DND-41 (cell line): ENCODE results near the gene MAIP1.

Experiments used
- ATAC-seq: fragments of 200-7000 bp; cut with Tn5 transposase; 3 replicates; pipeline ENCODE4 v1.9.1; 2021; ENCODE audit warnings: low read depth; ENCODE audit not compliant: insufficient read depth
- DNase-seq: peaks from one replicate; pipeline ENCODE4 v3.0.0-alpha.2; 2020
- H2AFZ ChIP-seq: 2 replicates; pipeline ENCODE4 v1.6.0; 2012; ENCODE audit warnings: low read depth, low read length
- H3K27ac ChIP-seq: 2 replicates; pipeline ENCODE4 v1.5.1; 2012; ENCODE audit warnings: low read length, inconsistent platforms
- H3K27me3 ChIP-seq: fragments of 200-600 bp; sonication (generic); 2 replicates; pipeline ENCODE4 v1.6.0; 2012; ENCODE audit warnings: low read length, mild to moderate bottlenecking, inconsistent platforms; ENCODE audit not compliant: insufficient read depth, poor library complexity
- H3K36me3 ChIP-seq: 2 replicates; pipeline ENCODE4 v1.5.1; 2012; ENCODE audit warnings: low read length, inconsistent platforms; ENCODE audit not compliant: insufficient read depth
- H3K4me1 ChIP-seq: 2 replicates; pipeline ENCODE4 v1.5.1; 2012; ENCODE audit warnings: mild to moderate bottlenecking, low read length; ENCODE audit not compliant: insufficient read depth
- H3K4me2 ChIP-seq: 2 replicates; pipeline ENCODE4 v1.6.0; 2012; ENCODE audit warnings: mild to moderate bottlenecking, moderate library complexity, low read length, inconsistent platforms; ENCODE audit not compliant: insufficient read depth
- H3K4me3 ChIP-seq, 2 experiments: fragments of 200-600 bp in 1 of 2; shearing (Covaris generic) in 1 of 2; 2 replicates each; pipeline ENCODE4 v1.5.1; 2012 to 2016; ENCODE audit warnings: inconsistent platforms in 2 of 2, low read length in 2 of 2, mild to moderate bottlenecking in 2 of 2, low read depth in 1 of 2, moderate library complexity in 1 of 2
- H3K79me2 ChIP-seq: 2 replicates; pipeline ENCODE4 v1.6.0; 2012; ENCODE audit warnings: low read length, inconsistent platforms; ENCODE audit not compliant: insufficient read depth
- H3K9ac ChIP-seq: 2 replicates; pipeline ENCODE4 v1.6.0; 2012; ENCODE audit warnings: low read depth, mild to moderate bottlenecking, inconsistent platforms, low read length, moderate library complexity
- H3K9me3 ChIP-seq: 2 replicates; pipeline ENCODE4 v1.5.1; 2012; ENCODE audit warnings: low read length, moderate library complexity, mild to moderate bottlenecking, inconsistent platforms; ENCODE audit not compliant: insufficient read depth, severe bottlenecking
- H4K20me1 ChIP-seq: 2 replicates; pipeline ENCODE4 v1.6.0; 2012; ENCODE audit warnings: low read length; ENCODE audit not compliant: insufficient read depth
- CTCF ChIP-seq: IDR thresholded peaks from 2 replicates; pipeline ENCODE4 v1.5.1; 2012; ENCODE audit warnings: borderline replicate concordance, low read length, moderate library complexity, mild to moderate bottlenecking; ENCODE audit not compliant: poor library complexity, severe bottlenecking; ENCODE audit errors: extremely low read depth
- EZH2 ChIP-seq: IDR thresholded peaks from 3 replicates; pipeline ENCODE4 v1.6.1; 2012; ENCODE audit warnings: borderline replicate concordance, low read depth, mild to moderate bottlenecking, moderate library complexity, low read length, inconsistent platforms; ENCODE audit not compliant: severe bottlenecking

The MAIP1 gene

GRCh38 chr2:199987586-199987985 is 32.2 kb downstream of the MAIP1 start:
- H2AFZ ChIP-seq = no peak overlapping the region
- 0 out of 2 replicates have a peak overlapping the region, but pooled peaks have one; percentile 8 for H3K4me2 ChIP-seq
- no peak for DNase-seq

DNA sequence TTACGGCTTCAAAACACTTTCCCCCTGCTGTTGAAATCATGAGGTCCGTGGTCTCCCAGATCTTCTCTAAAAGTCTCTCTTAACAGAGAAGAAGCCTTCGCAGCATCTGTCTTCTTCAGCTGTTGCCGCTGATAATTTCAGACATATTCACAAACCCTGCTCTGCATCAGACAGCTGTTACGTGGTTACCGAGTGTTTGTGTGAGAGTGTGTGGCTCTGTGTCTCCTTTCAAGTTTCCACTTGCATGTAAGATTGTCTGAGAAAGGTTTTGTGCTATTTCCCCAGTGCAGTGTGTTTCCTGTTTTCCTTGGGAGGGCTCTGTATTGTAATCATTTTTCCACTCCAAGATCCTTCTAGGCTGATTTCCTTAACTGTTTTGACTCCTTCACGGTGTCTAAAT is 32.8 kb downstream of the MAIP1 start:
- DNase-seq (peak; percentile 31), ATAC-seq (peak; percentile 80)
- H3K9me3 ChIP-seq = no peaks in the 10 kb centered on the region
- no peaks in the 10 kb centered on the region for H4K20me1 ChIP-seq
- H3K4me1 ChIP-seq = peaks cover 22% of the 10 kb centered on the region
- no peaks in the 10 kb centered on the region for H3K36me3 ChIP-seq
- H3K9ac ChIP-seq = no peak overlapping the region
- H3K79me2 ChIP-seq = no peaks in the 10 kb centered on the region
- H3K4me2 ChIP-seq = 0 out of 2 replicates have a peak overlapping the region, but pooled peaks have one; percentile 8
- TF ChIP-seq CTCF = no peak
- TF ChIP-seq EZH2 = no peak
- peak overlapping the region; percentile 54; the same call in 1 of the 2 replicates for H2AFZ ChIP-seq
- no peak overlapping the region for H3K27ac ChIP-seq
- H3K27me3 ChIP-seq = no peaks in the 10 kb centered on the region
- no peak overlapping the region for H3K4me3 ChIP-seq

More at GRCh38 chr2:199987586-199987985, 32.2 kb downstream of the MAIP1 start:
- ATAC-seq = no peak
- no peaks in the 10 kb centered on the region for H3K36me3 ChIP-seq
- H3K4me3 ChIP-seq = no peak overlapping the region
- no peaks in the 10 kb centered on the region for H3K27me3 ChIP-seq
- H3K4me1 ChIP-seq = peaks cover 22% of the 10 kb centered on the region
- TF ChIP-seq CTCF = no peak
- no peak for TF ChIP-seq EZH2
- no peak overlapping the region for H3K27ac ChIP-seq
- H3K9me3 ChIP-seq = no peaks in the 10 kb centered on the region
- no peaks in the 10 kb centered on the region for H4K20me1 ChIP-seq
- no peaks in the 10 kb centered on the region for H3K79me2 ChIP-seq
- no peak overlapping the region for H3K9ac ChIP-seq

GRCh38 chr2:199989822-199990221 is 34.4 kb downstream of the MAIP1 start:
- no peak overlapping the region for H3K27ac ChIP-seq

More at GRCh38 chr2:199989822-199990221, 34.4 kb downstream of the MAIP1 start:
- no peak overlapping the region for H3K9ac ChIP-seq
- no peaks in the 10 kb centered on the region for H3K36me3 ChIP-seq
- H3K9me3 ChIP-seq = no peaks in the 10 kb centered on the region
- H2AFZ ChIP-seq = no peak overlapping the region
- no peaks in the 10 kb centered on the region for H3K79me2 ChIP-seq
- H3K4me1 ChIP-seq = peaks cover 22% of the 10 kb centered on the region
- no peaks in the 10 kb centered on the region for H4K20me1 ChIP-seq
- no peaks in the 10 kb centered on the region for H3K27me3 ChIP-seq
- DNase-seq (no peak), ATAC-seq (no peak)
- TF ChIP-seq CTCF (no peak), EZH2 (no peak)
- no peak overlapping the region for H3K4me2 ChIP-seq
- H3K4me3 ChIP-seq = no peak overlapping the region
